Activated CD4-positive, alpha-beta T cell treated with anti-CD3 and anti-CD28 coated beads, Interleukin-2, amount 10 ng/mL, durations not matched to agents 7 days and 5 days (primary cell): ENCODE data around the gene TRIM26. TPM values are rescaled to one million over a fixed set of nuclear protein-coding genes. Genes with fewer than 3 reads are reported as not detected.

Experiments
- CTCF ChIA-PET: fragments of 350-600 bp; sonication (Branson Sonifier 250); formaldehyde crosslinking; loops from one replicate; lab custom pipeline; 2021; ENCODE audit warnings: antibody characterized with exemption; lab: Charles Lee
- POLR2A ChIA-PET: fragments of 350-600 bp; sonication (Branson Sonifier 250); formaldehyde crosslinking; loops from one replicate; lab custom pipeline; 2021; ENCODE audit warnings: antibody characterized with exemption; lab: Charles Lee
- DNase-seq: peaks from one replicate; pipeline ENCODE4 v3.0.0-alpha.2; 2020
- H3K27ac Mint-ChIP-seq: one replicate; pipeline ENCODE4 v1.8.0; 2021; ENCODE audit warnings: mild to moderate bottlenecking, moderate library complexity, mixed read lengths
- H3K27me3 Mint-ChIP-seq: one replicate; pipeline ENCODE4 v1.8.0; 2021; ENCODE audit warnings: mixed read lengths
- H3K36me3 Mint-ChIP-seq: one replicate; pipeline ENCODE4 v1.8.0; 2021; ENCODE audit warnings: low read depth, mixed read lengths
- H3K4me1 Mint-ChIP-seq: one replicate; pipeline ENCODE4 v1.8.0; 2021; ENCODE audit warnings: mixed read lengths
- H3K4me3 Mint-ChIP-seq: one replicate; pipeline ENCODE4 v1.8.0; 2021; ENCODE audit warnings: mild to moderate bottlenecking, moderate library complexity, mixed read lengths
- H3K9me3 Mint-ChIP-seq: one replicate; pipeline ENCODE4 v1.8.0; 2021; ENCODE audit warnings: mixed read lengths
- total RNA-seq, 2 experiments: library from RNA; stranded (reverse); gene quantifications; one replicate each; pipeline ENCODE4 v1.2.3, GENCODE V29; 2021

TRIM26 gene
- total RNA-seq, 2 experiments from 2014 or later: 84.6 to 88.3 TPM

DNA sequence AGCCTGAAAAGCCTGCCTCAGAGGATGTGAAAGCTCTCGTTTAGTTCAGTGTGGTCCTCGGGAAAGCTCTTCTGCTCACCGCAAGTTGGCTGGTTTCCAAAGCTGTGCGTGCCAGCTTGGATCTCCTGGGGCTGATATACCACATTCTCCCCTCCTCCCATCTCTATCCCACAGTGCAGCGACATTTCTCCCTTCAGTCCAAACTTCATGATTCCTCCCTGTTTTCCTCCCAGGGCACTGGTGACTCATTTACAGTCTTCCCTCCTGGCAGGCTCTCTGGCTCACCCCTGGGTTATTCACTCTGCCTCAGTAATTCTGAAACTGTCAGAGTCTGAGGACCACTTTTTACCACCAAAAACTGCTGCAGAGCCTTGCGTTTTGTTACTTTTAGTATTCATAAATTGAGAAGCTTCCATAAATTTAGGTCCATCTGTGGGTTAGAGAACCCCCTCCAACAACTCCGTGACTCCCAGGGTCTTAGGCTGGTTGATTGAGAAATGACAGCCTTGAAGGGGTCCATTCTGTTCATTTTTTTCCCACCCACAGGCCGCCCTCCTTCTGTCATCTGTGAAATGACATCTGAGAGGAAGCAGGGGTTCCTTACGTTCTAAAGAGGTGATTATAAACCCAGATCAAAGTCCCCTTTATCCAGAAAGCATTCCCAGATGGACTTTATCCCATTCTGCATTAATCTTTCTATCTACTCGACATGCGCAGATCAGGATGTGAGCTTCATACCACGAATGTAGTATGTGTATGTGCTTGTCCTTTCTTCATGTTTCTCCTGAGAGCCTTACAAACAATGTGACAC, 58.3 kb downstream of the TRIM26 start:
- Mint-ChIP-seq H3K27me3 (peaks cover 25% of the 10 kb centered on the region), H3K27ac (no peak overlapping the region), H3K36me3 (no peaks in the 10 kb centered on the region), H3K4me1 (peaks cover 9% of the 10 kb centered on the region), H3K4me3 (no peak overlapping the region), H3K9me3 (no peaks in the 10 kb centered on the region)
- ChIA-PET POLR2A (no interaction called here), CTCF (interaction anchor here (1.0 to 1.6 kb wide), 3 partner anchors 12 to 52 kb away, joined by 3 to 5 read pairs (median 4); no protein-coding TSS in a partner anchor)
- DNase-seq: no peak

DNA sequence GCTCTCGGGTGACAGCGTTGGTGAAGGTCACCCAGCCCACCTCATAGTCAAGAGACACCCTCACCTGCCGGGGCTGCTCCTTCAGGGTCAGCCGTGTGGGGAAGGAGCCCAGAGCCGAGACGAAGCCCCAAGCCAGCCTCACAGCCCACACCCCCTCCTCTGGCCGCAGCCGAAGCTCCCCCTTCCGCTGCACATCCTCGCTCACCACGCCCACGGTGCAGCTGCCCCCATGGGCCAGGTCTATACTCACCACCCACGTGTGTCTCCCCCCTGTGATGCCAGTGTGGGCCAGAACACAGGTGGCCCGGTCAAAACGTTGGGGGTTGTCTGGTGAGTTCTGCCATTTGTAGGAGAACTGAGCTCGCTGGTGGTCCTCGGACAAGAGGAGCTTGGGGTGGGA, 59.1 kb downstream of the TRIM26 start:
- peaks cover 21% of the 10 kb centered on the region for H3K27me3 Mint-ChIP-seq
- no peak overlapping the region for H3K4me3 Mint-ChIP-seq
- ChIA-PET CTCF (interaction anchor here (1.0 to 1.6 kb wide), 3 partner anchors 13 to 51 kb away, joined by 3 to 5 read pairs (median 4); no protein-coding TSS in a partner anchor), POLR2A (no interaction called here)
- no peaks in the 10 kb centered on the region for H3K9me3 Mint-ChIP-seq
- no peak for DNase-seq
- H3K27ac Mint-ChIP-seq: no peak overlapping the region
- no peaks in the 10 kb centered on the region for H3K36me3 Mint-ChIP-seq
- H3K4me1 Mint-ChIP-seq: peaks cover 9% of the 10 kb centered on the region

DNA sequence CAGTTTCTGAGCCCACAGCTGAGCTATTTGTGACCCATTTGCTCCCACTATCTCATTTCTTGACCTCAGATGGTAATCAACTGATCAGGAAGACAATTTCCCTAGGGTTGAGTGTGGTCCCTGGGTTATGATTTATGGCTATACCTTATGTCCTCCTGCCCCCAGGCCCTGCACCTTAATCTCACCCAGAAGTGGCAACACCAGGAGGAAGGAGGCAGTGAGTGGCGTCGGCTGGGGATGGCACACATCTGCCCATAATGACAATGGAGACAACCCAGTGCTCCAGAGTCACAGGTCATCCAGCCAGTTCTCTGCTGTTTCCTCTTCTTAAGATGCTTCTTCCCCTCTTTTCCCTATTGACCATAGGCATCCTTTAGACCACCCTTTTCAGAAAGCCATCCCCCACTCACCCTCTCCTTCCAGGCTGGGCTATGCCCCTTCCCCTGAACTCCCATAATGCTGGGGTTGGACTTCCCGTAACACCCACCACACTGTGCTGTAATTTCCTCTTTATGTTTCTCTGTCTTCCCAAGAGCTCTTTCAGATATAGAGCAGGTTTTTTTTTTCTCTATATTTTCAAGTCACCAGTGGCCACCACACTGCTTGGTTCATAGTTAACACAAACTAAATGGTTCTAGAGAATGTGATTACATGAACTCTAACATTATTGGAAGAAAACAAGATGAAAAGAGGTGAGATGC, 60.1 kb downstream of the TRIM26 start:
- Mint-ChIP-seq H3K27me3 (peaks cover 23% of the 10 kb centered on the region), H3K9me3 (no peaks in the 10 kb centered on the region), H3K4me3 (no peak overlapping the region), H3K27ac (no peak overlapping the region), H3K36me3 (no peaks in the 10 kb centered on the region), H3K4me1 (peaks cover 6% of the 10 kb centered on the region)
- ChIA-PET CTCF (interaction anchor here (1.1 kb wide), 1 partner anchor 31 kb away, joined by 4 read pairs; no protein-coding TSS in a partner anchor), POLR2A (no interaction called here)
- no peak for DNase-seq

DNA sequence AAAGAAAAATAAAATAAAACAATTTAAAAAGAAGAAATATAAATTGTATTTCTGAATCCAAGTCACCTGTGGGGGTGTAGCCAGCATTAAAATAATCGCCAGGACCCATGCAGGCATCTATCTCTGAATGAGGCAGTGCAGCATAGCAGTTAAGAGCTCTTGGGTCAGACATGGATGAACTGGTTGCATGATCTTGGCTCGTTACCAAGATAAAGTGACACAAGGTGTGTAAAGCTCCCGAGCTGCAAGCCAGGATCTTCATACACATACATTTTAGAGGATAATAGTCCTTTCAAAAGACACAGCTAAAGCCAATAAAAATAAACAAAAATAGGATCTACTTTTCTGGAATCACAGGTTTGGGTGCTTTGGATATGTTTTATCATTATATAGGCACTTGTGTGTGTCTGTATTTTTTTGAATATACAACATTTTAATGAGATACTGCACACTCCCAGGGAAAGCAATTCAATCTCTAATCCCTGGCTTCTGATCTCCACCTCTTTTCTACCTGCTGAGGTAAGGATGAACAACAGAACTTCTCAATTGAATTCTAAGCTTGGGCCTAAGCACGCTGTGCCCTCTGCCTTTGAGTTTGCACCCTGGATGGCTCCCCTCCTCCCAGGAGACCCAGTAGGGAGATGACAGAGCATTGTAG, 61.1 kb downstream of the TRIM26 start:
- H3K4me1 Mint-ChIP-seq: peaks cover 4% of the 10 kb centered on the region
- no peak overlapping the region for H3K4me3 Mint-ChIP-seq
- H3K36me3 Mint-ChIP-seq: no peaks in the 10 kb centered on the region
- no peak for DNase-seq
- POLR2A ChIA-PET: no interaction called here
- CTCF ChIA-PET: interaction anchor here (0.8 to 1.3 kb wide), 3 partner anchors 21 to 49 kb away, joined by 3 to 4 read pairs (median 4); no protein-coding TSS in a partner anchor
- H3K27ac Mint-ChIP-seq: no peak overlapping the region
- H3K9me3 Mint-ChIP-seq: no peaks in the 10 kb centered on the region
- H3K27me3 Mint-ChIP-seq: peaks cover 23% of the 10 kb centered on the region

DNA sequence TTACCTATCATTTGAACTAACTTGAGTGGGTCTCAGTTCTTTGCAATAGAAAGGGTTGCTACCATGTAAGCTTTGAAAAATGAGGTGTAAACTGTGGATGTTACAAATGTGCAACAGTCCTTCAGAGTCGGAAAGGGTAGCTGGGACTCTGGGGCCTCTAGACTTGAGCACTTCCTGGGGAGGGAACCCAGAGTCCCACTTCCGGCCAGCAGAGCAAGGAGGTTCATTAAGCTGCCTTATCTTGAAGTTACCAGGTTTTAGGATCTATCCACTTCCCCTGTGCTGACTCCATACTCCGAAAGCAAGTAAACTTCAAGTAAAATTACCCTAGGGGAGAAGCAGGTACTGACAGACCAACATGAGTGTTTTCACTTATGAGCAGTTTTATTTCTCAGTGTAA, 61.6 kb downstream of the TRIM26 start:
- Mint-ChIP-seq H3K4me1 (peaks cover 4% of the 10 kb centered on the region), H3K27me3 (peaks cover 23% of the 10 kb centered on the region), H3K27ac (no peak overlapping the region), H3K36me3 (no peaks in the 10 kb centered on the region), H3K9me3 (no peaks in the 10 kb centered on the region), H3K4me3 (no peak overlapping the region)
- POLR2A ChIA-PET: no interaction called here
- CTCF ChIA-PET: interaction anchor here (0.8 to 1.3 kb wide), 2 partner anchors 20 to 48 kb away, joined by 3 to 4 read pairs; no protein-coding TSS in a partner anchor
- no peak for DNase-seq

DNA sequence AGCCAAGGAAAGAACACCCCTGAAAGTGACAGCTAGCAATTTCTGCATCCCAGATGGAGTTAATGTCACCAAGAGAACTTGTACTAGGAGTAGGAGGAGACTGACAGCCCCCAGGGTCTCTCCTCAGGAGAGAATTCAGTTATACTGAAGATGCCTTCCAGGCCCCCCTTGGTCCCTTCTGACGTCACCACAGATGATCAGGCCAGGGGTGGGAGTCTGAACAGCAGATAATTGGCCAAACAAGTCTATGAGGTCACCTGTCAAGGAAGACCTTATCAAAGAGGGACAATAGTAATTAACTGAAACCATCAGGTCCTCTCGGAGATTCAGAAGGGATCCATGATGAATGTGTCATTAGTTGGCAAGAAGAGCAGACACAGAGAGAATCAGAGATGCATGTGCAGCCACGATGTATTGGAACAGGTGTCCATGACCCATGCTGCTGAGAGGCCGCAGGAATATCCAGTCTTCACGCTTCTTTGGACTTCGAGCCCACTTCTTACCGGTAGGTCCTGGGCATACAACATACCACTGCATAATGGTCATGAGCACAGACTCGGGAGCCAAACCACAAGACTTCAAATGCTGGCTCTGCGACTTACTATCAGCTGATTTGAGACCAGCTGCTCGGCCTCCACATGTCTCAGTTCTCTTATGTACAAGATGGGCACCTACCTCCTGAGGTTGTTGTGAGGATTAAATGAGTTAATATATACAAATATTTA, 62.4 kb downstream of the TRIM26 start:
- no peaks in the 10 kb centered on the region for H3K9me3 Mint-ChIP-seq
- no peak overlapping the region for H3K4me3 Mint-ChIP-seq
- DNase-seq: no peak
- H3K36me3 Mint-ChIP-seq: no peaks in the 10 kb centered on the region
- ChIA-PET CTCF (interaction anchor here (0.8 to 1.3 kb wide), 2 partner anchors 20 to 47 kb away, joined by 3 to 4 read pairs; no protein-coding TSS in a partner anchor), POLR2A (no interaction called here)
- H3K27ac Mint-ChIP-seq: no peak overlapping the region
- peaks cover 4% of the 10 kb centered on the region for H3K4me1 Mint-ChIP-seq
- peaks cover 21% of the 10 kb centered on the region for H3K27me3 Mint-ChIP-seq

- H3K36me3 Mint-ChIP-seq: no peaks in the 10 kb centered on the region
- H3K4me3 Mint-ChIP-seq: no peak overlapping the region
- peaks cover 24% of the 10 kb centered on the region for H3K27me3 Mint-ChIP-seq
- H3K9me3 Mint-ChIP-seq: no peaks in the 10 kb centered on the region
- ChIA-PET POLR2A (no interaction called here), CTCF (interaction anchor here (0.7 kb wide), 1 partner anchor 34 kb away, joined by 3 read pairs; no protein-coding TSS in a partner anchor)
- DNase-seq: no peak
- H3K27ac Mint-ChIP-seq: no peak overlapping the region
- peaks cover 4% of the 10 kb centered on the region for H3K4me1 Mint-ChIP-seq
Observed at GRCh38 chr6:30149858-30150550, 63.2 kb downstream of the TRIM26 start.

- ChIA-PET CTCF (interaction anchor here (0.7 to 2.6 kb wide), 2 partner anchors 18 to 35 kb away, joined by 3 to 10 read pairs; no protein-coding TSS in a partner anchor), POLR2A (no interaction called here)
- no peak for DNase-seq
- H3K27me3 Mint-ChIP-seq: peaks cover 28% of the 10 kb centered on the region
- H3K4me3 Mint-ChIP-seq: no peak overlapping the region
- H3K36me3 Mint-ChIP-seq: no peaks in the 10 kb centered on the region
- no peaks in the 10 kb centered on the region for H3K9me3 Mint-ChIP-seq
- no peak overlapping the region for H3K27ac Mint-ChIP-seq
- H3K4me1 Mint-ChIP-seq: peaks cover 4% of the 10 kb centered on the region
Observed at GRCh38 chr6:30149234-30149633, 64.0 kb downstream of the TRIM26 start.

DNA sequence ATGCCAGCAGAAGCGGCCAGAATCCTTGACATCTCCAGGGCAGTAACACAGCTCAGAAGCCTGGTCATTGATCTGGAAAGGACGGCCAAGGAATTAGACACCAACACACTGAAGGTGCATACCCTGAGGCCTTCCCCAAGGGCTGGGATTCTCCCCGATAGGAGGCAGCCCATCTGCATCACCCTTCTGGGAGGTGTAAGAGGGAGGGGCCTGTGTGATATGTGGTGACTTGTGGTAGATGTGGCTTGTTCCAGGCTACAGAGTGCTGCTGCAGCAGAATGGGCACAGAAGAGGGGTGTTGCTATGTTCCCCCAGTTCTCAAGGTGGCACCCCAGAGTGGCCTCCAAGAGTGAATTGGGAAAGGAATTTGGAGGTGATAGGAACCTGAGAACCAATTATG, 66.1 kb downstream of the TRIM26 start:
- Mint-ChIP-seq H3K4me1 (peaks cover 4% of the 10 kb centered on the region), H3K36me3 (no peaks in the 10 kb centered on the region), H3K27me3 (peaks cover 35% of the 10 kb centered on the region), H3K27ac (no peak overlapping the region), H3K4me3 (no peak overlapping the region), H3K9me3 (no peaks in the 10 kb centered on the region)
- CTCF ChIA-PET: interaction anchor here (2.6 kb wide), 1 partner anchor 16 kb away, joined by 10 read pairs; no protein-coding TSS in a partner anchor
- POLR2A ChIA-PET: no interaction called here
- no peak for DNase-seq

DNA sequence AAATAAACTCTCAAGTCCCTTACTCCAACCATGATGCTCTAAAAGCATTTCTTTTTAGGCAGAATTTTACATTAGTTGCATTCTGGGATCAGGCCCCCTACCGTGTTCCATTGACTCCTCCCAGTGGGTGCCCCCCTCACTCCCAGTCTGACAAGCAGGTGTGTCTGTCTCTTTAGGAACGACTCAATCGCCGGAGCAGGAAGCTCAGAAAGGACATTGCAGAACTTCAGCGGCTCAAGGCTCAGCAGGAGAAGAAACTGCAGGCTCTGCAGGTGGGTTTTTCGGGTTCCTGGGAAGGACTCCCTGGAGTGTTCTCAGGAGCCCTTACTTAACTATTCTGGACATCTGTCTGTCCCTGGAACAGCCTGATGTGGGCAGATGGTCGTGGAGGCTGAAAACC, 67.4 kb downstream of the TRIM26 start:
- H3K4me1 Mint-ChIP-seq: no peaks in the 10 kb centered on the region
- no peak overlapping the region for H3K27ac Mint-ChIP-seq
- ChIA-PET POLR2A (no interaction called here), CTCF (interaction anchor here (1.6 to 1.8 kb wide), 2 partner anchors 16 to 21 kb away, joined by 3 read pairs; no protein-coding TSS in a partner anchor)
- DNase-seq: no peak
- peaks cover 46% of the 10 kb centered on the region for H3K27me3 Mint-ChIP-seq
- H3K9me3 Mint-ChIP-seq: no peaks in the 10 kb centered on the region
- H3K36me3 Mint-ChIP-seq: no peaks in the 10 kb centered on the region
- no peak overlapping the region for H3K4me3 Mint-ChIP-seq

- no peaks in the 10 kb centered on the region for H3K4me1 Mint-ChIP-seq
- no peaks in the 10 kb centered on the region for H3K36me3 Mint-ChIP-seq
Observed at GRCh38 chr6:30144811-30145210, 68.4 kb downstream of the TRIM26 start.

More at GRCh38 chr6:30144811-30145210, 68.4 kb downstream of the TRIM26 start:
- Mint-ChIP-seq H3K27ac (no peak overlapping the region), H3K4me3 (no peak overlapping the region), H3K27me3 (peaks cover 48% of the 10 kb centered on the region), H3K9me3 (no peaks in the 10 kb centered on the region)
- ChIA-PET POLR2A (no interaction called here), CTCF (interaction anchor here (1.6 to 1.8 kb wide), 3 partner anchors 13 to 20 kb away, joined by 3 to 4 read pairs (median 3); no protein-coding TSS in a partner anchor)
- DNase-seq: no peak
